Neural cell (in vitro differentiated cells): Measurements from ENCODE around the gene LPIN1.

Source experiments
- EP300 ChIP-seq: fragments of 450-650 bp; conservative IDR thresholded peaks from 2 replicates; pipeline ENCODE4 v1.6.1; 2014; ENCODE audit warnings: antibody characterized with exemption, mild to moderate bottlenecking, moderate library complexity; ENCODE audit not compliant: poor library complexity, severe bottlenecking
- EZH2 ChIP-seq: fragments of 200-600, 300-800 bp; shearing (Covaris generic), sonication (generic); IDR thresholded peaks from 2 replicates; pipeline ENCODE4 v1.6.1; 2014; ENCODE audit warnings: antibody characterized with exemption, low read length, borderline replicate concordance, mild to moderate bottlenecking; ENCODE audit not compliant: insufficient read depth, poor library complexity, severe bottlenecking
- POLR2AphosphoS5 ChIP-seq: IDR thresholded peaks from 2 replicates; pipeline ENCODE4 v1.6.1; 2012
- RAD21 ChIP-seq: fragments of 450-650 bp; conservative IDR thresholded peaks from 2 replicates; pipeline ENCODE4 v1.6.1; 2014; ENCODE audit warnings: antibody characterized with exemption, mild to moderate bottlenecking, moderate library complexity
- SMC3 ChIP-seq: fragments of 450-650 bp; conservative IDR thresholded peaks from 2 replicates; pipeline ENCODE4 v1.6.1; 2014; ENCODE audit warnings: antibody characterized with exemption, mild to moderate bottlenecking, moderate library complexity; ENCODE audit not compliant: poor library complexity
- TF ChIP-seq, protein P1 (sequence below): fragments of 450-650 bp; IDR thresholded peaks from 2 replicates; pipeline ENCODE4 v1.5.1; 2014; ENCODE audit warnings: antibody characterized with exemption, mild to moderate bottlenecking, moderate library complexity; ENCODE audit not compliant: poor library complexity, severe bottlenecking
- TF ChIP-seq, protein P2 (sequence below): IDR thresholded peaks from 2 replicates; pipeline ENCODE4 v1.6.1; 2012; ENCODE audit warnings: borderline replicate concordance

GRCh38 chr2:11774600-11774999, 28.2 kb downstream of the LPIN1 start:
- TF ChIP-seq EP300 (no peak), RAD21 (no peak), POLR2AphosphoS5 (no peak), EZH2 (no peak), SMC3 (no peak)
- TF ChIP-seq, protein P1, sequence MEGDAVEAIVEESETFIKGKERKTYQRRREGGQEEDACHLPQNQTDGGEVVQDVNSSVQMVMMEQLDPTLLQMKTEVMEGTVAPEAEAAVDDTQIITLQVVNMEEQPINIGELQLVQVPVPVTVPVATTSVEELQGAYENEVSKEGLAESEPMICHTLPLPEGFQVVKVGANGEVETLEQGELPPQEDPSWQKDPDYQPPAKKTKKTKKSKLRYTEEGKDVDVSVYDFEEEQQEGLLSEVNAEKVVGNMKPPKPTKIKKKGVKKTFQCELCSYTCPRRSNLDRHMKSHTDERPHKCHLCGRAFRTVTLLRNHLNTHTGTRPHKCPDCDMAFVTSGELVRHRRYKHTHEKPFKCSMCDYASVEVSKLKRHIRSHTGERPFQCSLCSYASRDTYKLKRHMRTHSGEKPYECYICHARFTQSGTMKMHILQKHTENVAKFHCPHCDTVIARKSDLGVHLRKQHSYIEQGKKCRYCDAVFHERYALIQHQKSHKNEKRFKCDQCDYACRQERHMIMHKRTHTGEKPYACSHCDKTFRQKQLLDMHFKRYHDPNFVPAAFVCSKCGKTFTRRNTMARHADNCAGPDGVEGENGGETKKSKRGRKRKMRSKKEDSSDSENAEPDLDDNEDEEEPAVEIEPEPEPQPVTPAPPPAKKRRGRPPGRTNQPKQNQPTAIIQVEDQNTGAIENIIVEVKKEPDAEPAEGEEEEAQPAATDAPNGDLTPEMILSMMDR: no peak
- TF ChIP-seq, protein P2, sequence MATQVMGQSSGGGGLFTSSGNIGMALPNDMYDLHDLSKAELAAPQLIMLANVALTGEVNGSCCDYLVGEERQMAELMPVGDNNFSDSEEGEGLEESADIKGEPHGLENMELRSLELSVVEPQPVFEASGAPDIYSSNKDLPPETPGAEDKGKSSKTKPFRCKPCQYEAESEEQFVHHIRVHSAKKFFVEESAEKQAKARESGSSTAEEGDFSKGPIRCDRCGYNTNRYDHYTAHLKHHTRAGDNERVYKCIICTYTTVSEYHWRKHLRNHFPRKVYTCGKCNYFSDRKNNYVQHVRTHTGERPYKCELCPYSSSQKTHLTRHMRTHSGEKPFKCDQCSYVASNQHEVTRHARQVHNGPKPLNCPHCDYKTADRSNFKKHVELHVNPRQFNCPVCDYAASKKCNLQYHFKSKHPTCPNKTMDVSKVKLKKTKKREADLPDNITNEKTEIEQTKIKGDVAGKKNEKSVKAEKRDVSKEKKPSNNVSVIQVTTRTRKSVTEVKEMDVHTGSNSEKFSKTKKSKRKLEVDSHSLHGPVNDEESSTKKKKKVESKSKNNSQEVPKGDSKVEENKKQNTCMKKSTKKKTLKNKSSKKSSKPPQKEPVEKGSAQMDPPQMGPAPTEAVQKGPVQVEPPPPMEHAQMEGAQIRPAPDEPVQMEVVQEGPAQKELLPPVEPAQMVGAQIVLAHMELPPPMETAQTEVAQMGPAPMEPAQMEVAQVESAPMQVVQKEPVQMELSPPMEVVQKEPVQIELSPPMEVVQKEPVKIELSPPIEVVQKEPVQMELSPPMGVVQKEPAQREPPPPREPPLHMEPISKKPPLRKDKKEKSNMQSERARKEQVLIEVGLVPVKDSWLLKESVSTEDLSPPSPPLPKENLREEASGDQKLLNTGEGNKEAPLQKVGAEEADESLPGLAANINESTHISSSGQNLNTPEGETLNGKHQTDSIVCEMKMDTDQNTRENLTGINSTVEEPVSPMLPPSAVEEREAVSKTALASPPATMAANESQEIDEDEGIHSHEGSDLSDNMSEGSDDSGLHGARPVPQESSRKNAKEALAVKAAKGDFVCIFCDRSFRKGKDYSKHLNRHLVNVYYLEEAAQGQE: no peak
